Ishikawa (cell line): Measurements from ENCODE around the gene DGKG.

ENCODE experiments used
- CEBPB ChIP-seq: IDR thresholded peaks from 2 replicates; pipeline ENCODE4 v1.6.1; 2012
- TAF1 ChIP-seq: IDR thresholded peaks from 2 replicates; pipeline ENCODE4 v1.6.1; 2012; ENCODE audit warnings: low read depth, mild to moderate bottlenecking
- TEAD4 ChIP-seq: IDR thresholded peaks from 2 replicates; pipeline ENCODE4 v1.6.1; 2012

- TF ChIP-seq TAF1 (no peak), CEBPB (no peak), TEAD4 (no peak)
These were observed 19.8 kb downstream of the DGKG start for GRCh38 chr3:186342197-186342596.
